HK-2 (cell line): Measurements from ENCODE around the gene PWWP2B.

Experiments
- DNase-seq: peaks from one replicate; pipeline ENCODE4 v3.0.0-alpha.2; 2018; ENCODE audit not compliant: unreplicated experiment

Gene PWWP2B

DNA sequence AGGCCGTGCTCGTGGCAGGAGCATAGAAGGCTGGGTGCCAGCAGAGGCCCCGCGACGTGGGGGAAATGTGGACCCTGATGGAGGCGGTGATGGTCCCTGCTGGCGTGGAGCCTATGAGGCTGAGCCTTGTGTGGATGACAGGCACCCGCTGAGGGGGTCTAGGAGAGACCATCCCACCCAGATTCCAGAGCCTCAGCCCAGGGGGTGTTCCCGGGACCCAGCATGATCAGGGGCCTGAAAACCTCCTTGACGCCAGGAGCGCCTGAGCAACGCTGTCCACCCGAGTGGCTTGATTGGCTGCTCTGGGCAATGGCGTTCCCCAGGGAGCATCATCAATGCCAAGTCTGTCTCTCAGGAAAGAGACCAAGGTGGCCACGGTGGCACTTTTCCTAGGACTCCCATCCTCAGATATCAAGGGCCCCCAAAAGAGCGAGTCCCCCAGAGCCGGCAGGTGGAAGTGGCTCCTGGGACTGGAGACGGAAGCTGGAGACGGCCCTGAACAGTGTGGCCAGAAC lies 61.1 kb downstream of the PWWP2B start:
- no peak for DNase-seq

- DNase-seq, result peak; percentile 70
Measured at GRCh38 chr10:132458586-132459300, 61.7 kb downstream of the PWWP2B start.

- no peak for DNase-seq
Measured at GRCh38 chr10:132459301-132460003, 62.5 kb downstream of the PWWP2B start.

GRCh38 chr10:132460071-132460470 lies 63.1 kb downstream of the PWWP2B start:
- DNase-seq, result no peak

- no peak for DNase-seq
Measured at GRCh38 chr10:132460691-132461090, 63.7 kb downstream of the PWWP2B start.

DNA sequence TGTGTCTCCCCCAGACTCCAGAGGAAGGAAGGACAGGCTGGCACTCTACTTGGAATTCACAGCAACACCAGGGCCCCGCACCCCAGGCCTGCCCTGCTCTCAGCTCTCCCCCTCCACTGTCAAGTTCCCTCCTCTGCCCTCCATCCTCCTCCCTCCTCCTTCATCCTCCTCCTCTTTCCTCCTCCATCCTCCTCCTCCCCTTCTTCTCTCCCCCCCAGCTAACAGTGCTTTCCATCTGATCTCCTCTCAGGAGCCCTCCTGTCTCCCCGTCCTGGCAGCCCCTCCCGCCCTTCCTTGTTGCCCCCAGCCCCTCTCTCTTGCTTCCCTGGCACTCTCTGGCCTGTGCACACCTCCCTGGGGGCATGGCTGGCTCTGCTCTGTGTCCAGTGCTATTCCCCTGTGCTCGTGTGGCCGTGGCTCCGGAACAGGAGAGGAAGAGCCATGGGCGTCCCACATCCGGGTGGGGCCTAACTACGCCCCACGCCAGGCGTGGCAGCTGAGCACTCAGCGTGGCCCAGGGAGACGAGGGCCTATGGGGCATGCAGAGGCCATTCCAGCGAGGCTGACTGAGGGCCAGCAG lies 64.2 kb downstream of the PWWP2B start:
- DNase-seq, result no peak

GRCh38 chr10:132461683-132462231 lies 64.8 kb downstream of the PWWP2B start:
- no peak for DNase-seq

GRCh38 chr10:132462463-132463332 lies 65.7 kb downstream of the PWWP2B start:
- no peak for DNase-seq

GRCh38 chr10:132463333-132464255 lies 66.6 kb downstream of the PWWP2B start:
- no peak for DNase-seq

- no peak for DNase-seq
Measured at GRCh38 chr10:132464256-132465192, 67.5 kb downstream of the PWWP2B start.

DNA sequence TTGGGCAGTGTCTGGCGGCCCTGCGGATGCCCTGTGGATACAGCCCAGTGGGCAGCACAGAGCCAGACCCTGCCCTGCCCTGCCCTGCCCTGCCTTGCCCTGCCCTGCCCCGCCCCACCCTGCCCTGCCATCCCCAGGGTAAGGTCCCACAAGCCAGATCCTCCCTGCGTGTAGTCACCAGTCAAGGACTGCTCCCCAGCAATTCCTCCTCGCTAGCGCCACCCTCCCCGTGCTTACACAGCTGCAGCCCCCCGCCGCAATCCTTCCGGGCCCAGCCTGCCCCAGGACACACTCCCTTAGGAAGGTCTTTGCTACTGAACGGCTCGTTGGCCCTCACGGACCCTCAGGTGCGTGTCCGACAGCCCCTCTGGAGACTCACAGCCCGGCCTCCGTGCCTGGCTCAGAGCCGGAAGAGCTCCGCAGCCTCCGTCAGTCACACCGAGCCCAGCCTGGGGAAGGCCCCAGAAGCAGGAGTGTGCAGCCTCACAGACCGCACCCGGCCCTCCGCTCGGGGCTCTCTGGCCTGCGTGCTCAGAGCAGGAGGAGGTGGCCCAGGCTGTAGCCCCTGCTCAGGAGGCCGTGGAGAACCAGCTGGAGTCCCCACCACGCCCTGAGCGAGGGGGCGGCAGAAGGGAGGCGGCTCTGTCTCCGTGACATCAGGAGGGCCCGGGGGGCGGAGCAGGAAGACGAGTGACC lies 68.3 kb downstream of the PWWP2B start:
- DNase-seq, result no peak

DNA sequence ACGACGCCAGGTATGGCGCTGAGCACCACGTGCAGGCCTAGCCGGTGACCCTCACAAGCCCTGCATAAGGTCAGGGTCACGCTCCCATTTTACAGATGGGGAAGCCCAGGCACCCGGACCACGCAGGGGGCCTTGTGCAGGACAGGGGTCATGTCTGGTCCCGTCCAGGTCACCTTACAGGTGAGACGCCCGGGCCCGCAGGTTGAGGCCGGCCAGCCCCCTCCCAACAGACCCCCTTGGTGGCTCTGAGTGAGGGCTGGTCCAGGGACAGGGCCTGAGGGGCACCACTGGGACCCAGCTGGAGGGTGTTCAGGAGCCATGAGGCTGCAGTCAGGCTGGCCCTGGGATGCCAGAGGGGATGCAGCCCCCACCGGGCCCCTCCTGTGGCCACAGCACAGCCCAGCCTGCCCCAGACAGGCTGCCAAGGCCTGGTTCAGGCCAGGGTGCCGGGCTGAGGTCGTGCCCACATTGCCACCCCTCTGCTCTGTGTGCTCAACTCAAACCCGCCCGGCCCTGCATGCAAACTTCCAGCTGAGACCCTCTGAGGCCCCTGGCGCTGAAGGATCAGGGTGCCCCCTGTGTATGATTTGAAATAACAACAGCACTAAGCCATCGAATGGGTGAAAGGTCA lies 69.0 kb downstream of the PWWP2B start:
- no peak for DNase-seq

DNA sequence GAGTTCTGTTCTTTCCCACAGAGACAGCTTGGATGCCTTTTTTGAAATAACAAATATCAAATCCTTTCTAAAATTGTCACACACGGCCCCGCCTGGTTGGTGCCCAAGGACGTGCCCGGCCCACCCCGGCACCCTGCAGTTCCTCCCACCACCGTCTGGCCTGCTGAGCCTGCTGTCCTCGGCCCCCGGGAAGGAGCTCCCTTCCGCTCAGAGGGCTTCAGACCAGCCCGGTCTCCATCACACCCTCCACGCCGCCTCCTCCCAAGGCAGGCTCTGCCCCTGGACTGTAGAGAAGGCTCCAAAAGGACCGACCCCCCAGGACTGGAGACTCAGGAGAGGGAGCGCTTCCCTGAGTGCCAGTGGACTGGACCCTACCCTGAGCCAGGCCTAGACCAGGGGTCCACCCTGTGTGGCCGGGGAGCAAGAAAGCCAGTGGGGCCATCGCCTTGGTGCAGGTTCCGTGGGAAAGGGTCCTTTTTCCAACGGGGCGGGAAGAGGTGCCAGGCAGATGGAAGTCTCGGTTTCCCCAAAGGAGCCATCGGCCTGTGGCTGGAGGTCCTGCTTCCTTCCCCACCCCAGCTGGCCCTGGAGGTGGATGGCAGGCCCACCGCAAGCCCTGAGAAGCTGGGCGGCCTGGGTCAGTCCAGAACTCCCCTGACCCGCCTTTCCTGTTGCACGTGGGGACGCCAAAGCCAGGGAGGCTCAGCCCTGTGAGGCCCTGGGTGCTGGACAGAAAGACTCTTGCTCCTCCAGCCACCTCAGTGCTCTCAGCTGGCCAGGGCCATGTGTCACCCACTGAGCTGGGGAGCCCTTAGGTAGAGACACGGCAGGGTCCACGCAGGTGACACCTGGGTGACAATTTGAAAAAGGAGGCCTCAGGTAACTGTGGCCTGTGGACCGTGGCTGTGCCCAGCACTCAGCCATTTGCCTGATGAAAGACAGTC lies 69.8 kb downstream of the PWWP2B start:
- DNase-seq, result no peak
